Measurements from ENCODE around the gene LAMP5.

LAMP5 gene

DNA sequence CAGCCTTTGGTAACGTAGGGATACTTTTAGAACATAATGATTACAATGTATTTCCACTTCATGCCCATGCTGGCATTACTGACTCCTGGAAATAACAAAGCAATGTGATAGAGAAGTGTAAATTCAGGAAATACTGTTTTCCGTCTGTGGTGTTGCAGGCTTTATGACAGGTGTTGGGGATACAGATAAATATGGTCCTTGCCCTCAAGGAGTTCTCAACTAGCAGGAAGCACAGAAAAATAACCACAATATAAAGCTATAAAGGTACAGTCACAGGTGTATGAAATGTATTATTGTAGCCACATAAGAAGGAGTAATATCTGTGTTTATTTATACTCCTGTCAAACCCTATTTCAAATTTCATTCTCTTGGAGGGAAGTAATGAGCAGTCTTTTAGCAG is 12.9 kb upstream of the LAMP5 start:
- no peak for DNase-seq (ENCODE audit: low spot score)

- DNase-seq (ENCODE audit: low spot score), result no peak
These were observed 10.7 kb upstream of the LAMP5 start for GRCh38 chr20:9503526-9504245.

- DNase-seq (ENCODE audit: low spot score), result no peak
These were observed 8.0 kb upstream of the LAMP5 start for GRCh38 chr20:9506280-9506821.

DNA sequence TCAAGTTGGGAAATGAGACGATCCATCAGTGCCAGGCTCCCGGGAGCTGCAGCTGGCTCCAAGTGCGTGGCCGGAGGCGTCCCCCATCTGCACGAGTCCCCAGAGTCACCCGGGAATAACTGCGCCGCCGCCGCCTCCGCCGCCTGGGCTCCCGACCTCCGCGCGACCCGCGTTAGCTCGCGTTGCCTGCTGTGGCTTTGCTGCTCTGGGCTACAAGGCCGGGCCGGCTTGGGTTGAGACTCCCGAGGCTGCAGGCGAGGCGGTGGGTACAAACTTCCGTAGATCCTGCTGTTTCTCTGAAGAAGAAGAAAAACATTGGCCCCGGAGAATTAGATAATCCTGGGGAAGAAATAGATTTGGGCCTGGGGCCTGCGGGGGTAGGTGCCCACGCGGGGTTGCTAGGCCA is 7.4 kb upstream of the LAMP5 start:
- no peak for DNase-seq (ENCODE audit: low spot score)

GRCh38 chr20:9507544-9508239 is 6.7 kb upstream of the LAMP5 start:
- DNase-seq (ENCODE audit: low spot score), result no peak

- DNase-seq (ENCODE audit: low spot score), result no peak
These were observed 6.1 kb upstream of the LAMP5 start for GRCh38 chr20:9508240-9508661.

DNA sequence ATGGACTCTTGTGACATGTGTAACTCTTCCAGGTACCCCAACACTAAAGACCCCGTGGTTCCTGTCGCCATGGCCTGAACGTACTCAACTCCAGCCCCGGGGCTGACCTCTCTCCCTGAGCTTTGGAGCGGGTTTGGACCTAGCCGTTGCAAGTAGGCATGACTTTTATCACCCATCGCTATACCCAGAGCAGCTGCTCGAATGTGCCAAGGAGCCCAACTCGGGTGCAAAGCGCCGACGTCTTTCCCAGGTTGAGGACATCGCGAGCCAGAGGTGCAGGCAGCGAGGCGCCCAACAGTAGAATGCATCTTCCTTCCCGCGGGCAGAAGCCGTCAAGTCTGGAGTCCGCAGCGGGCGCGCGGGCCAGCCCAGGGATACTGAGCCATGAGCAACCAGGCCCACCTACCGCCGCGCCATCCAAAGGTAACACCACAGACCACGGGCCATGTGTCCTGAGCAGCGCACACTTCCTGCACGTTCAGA is 5.7 kb upstream of the LAMP5 start:
- no peak for DNase-seq (ENCODE audit: low spot score)

DNA sequence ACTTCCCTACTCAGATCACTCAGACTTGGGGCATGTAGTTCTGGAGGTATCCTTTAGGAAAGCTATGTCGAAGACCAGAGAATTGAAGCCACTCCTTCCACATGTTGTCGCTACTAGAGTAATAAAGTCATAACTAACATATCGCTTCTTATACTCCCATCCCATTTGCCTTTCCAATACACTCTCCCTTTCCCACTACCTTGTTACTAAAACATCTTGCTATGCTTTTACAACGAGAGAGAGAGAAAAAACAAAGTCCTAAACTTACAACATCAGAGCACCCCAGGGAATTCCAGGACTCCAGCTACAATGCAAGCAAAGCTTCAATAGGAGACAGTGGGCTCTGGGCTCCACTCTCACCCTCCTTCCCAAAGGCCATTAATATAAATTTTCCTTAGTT is 5.1 kb upstream of the LAMP5 start:
- DNase-seq (ENCODE audit: low spot score), result no peak

DNA sequence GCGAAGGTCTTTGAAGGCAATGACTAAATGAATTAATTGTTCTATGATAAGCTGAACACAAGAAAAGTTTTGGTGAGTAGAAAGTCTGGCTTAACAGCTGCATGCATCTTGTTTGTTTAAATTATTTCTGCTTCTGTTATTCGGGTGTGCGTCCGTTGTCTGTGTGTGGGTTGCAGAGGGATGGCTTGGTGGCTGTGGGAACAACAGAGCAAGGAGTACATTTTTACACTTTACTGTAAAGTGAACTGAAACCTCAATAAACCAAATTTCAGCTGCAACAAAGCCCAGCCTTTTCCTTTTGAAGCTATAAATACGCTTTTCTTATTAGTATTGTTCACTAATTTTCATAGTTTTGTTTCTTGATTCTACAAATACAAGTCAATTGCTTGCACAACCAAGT is 3.5 kb upstream of the LAMP5 start:
- DNase-seq (ENCODE audit: low spot score), result no peak

- no peak for DNase-seq (ENCODE audit: low spot score)
These were observed 324 bp upstream of the LAMP5 start for GRCh38 chr20:9514072-9514460.

DNA sequence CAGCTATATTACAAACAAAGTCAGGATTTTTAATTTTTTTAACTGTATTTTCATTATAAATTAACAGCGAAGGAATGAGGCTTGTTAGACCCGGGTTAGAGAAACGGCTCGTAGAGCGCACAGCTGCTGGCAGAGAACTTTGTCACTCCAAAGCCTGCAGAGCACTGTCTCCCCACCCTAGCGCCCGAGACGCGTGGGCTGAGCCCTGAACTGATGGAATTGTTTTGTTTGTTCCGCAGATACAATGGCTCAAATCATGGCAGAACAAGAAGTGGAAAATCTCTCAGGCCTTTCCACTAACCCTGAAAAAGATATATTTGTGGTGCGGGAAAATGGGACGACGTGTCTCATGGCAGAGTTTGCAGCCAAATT is 810 bp downstream of the LAMP5 start:
- no peak for DNase-seq (ENCODE audit: low spot score)

DNA sequence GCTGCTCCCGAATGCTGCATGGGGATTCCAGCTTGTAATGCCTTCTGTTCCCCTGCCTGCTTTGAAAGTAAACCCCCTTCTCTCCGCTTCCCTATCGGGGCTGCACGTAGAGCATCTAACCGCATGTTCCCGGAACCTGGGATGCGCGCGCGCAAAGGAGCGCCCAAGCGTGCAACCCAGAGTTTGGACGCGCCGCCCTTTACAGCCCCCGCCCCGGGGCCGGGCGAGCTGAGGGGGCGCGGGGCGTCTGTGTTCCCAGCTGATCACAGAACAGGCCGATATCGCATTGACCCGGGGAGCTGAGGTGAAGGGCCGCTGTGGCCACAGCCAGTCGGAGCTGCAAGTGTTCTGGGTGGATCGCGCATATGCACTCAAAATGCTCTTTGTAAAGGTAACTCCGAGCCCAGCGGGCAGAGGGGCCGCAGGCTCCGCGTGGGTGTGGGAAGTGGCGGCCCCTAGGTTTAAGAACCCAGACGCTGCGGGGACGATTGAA is 1.4 kb downstream of the LAMP5 start:
- no peak for DNase-seq (ENCODE audit: low spot score)

- no peak for DNase-seq (ENCODE audit: low spot score)
These were observed 2.0 kb downstream of the LAMP5 start for GRCh38 chr20:9516234-9516871.

DNA sequence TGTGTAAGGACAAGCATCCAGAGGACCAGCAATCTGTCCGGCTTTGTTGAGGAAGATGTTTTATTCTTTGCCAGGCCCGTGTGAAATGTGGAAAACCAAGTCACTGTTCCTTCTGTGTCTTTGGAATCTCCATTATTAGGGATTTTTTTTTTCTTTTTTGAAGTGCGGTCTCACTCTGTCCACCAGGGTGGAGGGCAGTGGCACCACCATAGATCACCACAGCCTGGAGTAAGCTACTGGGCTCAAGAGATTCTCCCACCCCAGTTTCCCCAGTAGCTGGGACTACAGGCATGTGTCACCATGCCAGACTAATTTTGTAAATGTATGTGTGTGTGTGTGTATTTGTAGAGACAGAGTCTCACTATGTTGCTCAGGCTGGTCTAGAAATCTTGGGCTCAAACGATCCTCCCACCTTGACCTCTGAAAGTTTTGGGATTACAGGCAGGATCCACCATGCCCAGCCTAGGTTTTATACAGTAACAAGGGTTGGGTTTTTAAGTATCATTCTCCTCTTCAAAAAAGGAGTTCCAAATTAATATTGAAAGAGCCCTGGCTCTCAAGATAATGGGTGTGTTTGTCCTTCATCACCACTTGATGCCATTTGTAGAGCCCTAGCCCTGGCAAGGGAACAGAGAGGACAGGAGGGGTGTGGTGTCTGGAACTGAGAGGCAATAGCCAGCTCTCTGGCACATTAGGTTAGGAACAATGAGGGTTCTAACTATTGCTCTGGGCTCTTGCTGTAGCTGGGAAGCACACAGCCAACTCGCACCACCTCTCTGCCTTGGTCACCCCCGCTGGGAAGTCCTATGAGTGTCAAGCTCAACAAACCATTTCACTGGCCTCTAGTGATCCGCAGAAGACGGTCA is 3.1 kb downstream of the LAMP5 start:
- DNase-seq (ENCODE audit: low spot score), result no peak

DNA sequence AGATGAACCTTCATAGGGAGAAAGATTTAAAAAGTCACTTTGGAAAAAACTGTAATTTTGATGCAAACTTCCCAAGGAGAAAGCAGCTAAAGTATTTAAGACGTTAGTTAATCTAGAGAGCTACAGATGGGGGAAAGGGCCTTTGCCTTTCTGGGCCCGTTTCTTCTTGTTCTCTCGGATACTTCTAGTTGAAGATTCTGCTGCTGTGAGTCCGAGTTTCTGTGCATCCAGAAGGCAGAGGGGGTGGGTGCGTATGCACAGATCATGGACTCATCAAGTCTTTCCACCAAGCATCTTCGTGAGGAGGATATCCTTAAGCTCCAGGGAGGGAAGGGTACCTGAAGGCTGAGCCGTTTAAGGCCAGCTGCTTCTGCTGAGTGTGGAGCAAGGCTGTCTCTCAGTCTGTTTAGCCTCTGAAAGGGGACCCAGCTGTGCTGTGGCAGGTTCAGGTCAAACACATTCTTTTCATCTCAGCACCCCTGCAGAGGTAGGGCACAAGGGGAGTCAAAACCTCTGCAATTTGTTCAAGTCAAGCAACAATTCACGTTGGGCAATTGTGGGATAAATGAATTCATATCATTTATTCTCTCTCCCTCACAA is 4.3 kb downstream of the LAMP5 start:
- no peak for DNase-seq (ENCODE audit: low spot score)

GRCh38 chr20:9520086-9520485 is 5.7 kb downstream of the LAMP5 start:
- no peak for DNase-seq (ENCODE audit: low spot score)

DNA sequence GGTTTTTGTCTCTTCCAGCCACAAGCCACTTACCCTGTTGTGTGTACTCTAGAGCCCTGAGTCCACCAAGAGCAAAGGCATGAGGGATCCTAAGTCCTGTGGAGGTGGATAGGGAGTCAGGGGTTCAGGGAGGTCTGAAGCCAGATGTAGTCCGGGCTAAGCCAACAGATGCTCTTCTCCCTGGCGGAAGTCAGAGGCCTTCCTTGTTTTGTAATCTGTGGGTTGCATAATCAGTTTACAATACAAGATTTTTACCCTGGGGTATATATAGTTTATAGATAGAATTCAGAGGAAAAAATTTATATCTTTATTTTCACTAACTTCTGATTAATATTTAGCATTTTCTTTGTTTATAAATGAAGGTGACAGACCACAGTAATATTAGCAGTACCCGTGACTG is 9.2 kb downstream of the LAMP5 start:
- no peak for DNase-seq (ENCODE audit: low spot score)

GRCh38 chr20:9531581-9531980 is 17.2 kb downstream of the LAMP5 start:
- no peak for DNase-seq (ENCODE audit: low spot score)

DNA sequence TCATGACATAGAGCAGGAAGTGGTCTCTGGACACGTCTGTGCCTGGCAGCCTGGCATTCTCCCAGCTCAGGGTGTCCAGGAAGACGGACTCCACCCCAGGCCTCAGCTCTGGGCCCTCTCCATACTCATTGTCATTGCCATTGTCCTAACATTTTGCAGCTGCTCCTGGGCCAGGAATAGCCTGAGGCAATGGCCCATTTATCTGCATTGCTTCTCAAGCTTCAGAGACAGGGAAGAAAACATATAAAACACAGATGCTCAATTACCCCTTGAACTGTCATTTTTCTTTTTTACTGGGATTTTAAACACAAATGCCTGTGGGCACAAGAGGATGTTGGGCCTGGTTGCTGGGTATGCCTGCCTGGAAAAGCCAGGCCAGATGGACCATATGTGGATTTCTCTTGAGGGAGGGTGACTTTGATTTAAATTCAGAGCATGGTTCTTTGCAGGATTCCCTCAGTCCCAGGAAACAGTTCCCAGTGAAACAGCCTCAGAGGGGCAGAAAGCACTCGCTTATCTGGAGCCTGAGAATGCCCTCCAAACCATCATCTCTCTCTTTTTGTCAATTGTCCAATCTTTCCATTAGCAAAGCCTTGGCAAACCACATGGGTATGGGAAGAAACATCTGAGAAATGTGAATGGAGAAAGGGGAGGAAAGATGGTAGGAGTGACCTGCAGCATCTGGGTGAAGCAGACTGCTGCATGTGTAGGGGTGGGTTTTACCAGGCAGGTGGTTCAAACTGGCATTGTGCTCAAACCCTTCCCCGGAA is 17.9 kb downstream of the LAMP5 start:
- DNase-seq (ENCODE audit: low spot score), result no peak

GRCh38 chr20:9534025-9534424 is 19.6 kb downstream of the LAMP5 start:
- DNase-seq (ENCODE audit: low spot score), result no peak

GRCh38 chr20:9535449-9535848 is 21.1 kb downstream of the LAMP5 start:
- DNase-seq (ENCODE audit: low spot score), result no peak

Data from CD4-positive, alpha-beta T cell treated with Interleukin-2 at 100 ng/mL for 4 hours (primary cell).